Measurements from ENCODE around the gene PRKAR1B. TPM values are rescaled to one million over a fixed set of nuclear protein-coding genes. Genes with fewer than 3 reads are reported as not detected.
A peak's percentile ranks its signal among the peaks of the same experiment; 100 is the strongest.

PRKAR1B gene
- total RNA-seq, 1 donor from 2014 or later, result 80.7 TPM

DNA sequence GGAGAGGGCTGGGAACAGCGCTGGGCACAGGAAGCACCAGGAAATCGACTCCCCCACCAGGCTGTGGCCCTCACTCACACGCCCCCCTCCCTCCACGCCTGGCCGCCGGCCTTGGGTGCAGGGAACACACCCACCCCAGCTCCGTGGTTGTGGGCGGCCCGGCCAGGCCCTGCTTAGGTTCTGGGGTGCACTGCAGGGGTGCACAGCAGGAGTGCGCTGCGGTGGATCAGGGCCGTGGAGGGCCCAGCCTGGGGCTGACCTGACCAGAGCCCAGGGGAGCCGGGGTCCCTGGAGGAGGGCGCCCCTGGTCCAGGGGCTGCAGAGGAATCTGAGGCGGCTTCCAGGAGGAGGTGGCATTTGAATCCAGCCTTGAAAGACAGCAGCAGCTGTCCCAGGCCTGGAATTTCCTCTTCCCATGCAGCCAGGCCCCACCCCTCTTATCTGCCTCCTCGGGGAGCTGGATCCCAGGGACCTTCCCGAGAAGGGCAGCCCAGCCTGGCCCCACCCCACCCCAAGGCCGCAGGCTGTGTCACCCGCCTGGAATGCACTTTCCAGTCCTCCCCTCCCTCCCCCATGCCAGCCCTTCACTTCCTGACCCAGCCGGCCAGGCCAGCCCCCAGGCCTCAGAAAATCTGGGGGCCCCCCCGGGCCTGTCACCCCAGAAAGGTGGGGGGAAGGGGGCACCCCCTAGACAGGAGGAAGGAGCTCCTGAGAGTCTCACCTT, 189.0 kb downstream of the PRKAR1B start:
- DNase-seq (ENCODE audit: low spot score in 2 of 2) (no peak), FAIRE-seq (no peak)

DNA sequence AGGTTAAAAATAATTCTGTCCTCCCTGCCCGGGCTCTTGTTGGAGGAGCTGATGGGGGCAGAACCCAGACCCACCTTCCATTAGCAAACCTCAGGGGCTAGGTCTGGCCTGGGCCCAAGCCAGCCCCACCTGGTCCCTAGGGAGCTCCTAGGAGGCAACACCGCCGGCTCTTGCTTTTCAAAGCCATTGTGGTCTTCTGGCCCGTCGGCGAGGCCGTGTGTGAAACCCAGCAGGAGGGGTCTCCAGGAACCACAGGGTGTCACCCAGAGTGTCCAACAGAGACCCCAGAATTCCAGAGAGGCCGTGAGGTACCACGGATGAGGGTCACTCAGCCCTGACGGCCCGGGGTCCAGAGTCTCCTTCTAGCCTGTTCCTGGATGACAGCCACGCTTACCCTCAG, 190.8 kb downstream of the PRKAR1B start:
- DNase-seq (ENCODE audit: low spot score in 2 of 2) (no peak), FAIRE-seq (no peak)

DNA sequence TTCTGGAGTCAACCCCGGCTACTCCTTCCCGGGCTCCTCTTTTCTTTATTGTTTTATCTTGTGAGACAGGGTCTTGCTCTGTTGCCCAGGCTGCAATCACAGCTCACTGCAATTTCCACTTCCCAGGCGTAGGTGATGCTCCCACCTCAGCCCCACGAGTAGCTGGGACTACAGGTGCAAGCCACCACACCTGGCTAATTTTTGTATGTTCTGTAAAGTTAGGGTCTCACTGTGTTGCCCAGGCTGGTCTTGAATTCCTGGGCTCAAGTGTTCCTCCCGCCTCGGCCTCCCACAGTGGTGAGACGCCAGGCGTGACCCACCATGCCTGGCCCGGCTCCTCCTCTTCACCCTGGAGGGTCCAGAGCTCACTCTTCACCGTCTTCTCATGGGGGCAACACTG, 192.1 kb downstream of the PRKAR1B start:
- no peak for DNase-seq (ENCODE audit: low spot score in 2 of 2)
- no peak for FAIRE-seq

DNA sequence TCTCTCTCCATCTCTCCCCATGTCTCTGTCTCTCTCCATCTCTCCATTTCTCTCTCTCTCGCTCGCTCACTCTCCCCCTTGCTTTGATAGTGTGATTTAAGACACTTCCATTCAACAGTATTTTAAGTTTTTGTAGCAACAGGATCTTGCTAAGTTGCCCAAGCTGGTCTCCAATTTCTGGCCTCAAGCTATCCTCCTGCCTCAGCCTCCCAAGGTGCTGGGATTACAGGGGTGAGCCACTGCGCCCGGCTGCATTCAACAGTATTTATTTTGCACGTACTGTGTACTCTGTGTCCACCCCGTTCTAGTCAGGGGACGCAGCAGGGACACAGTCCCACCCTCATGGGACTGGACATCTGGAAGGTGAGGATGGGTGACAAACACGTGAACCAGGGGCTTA, 193.0 kb downstream of the PRKAR1B start:
- FAIRE-seq (no peak), DNase-seq (ENCODE audit: low spot score in 2 of 2) (no peak)

DNA sequence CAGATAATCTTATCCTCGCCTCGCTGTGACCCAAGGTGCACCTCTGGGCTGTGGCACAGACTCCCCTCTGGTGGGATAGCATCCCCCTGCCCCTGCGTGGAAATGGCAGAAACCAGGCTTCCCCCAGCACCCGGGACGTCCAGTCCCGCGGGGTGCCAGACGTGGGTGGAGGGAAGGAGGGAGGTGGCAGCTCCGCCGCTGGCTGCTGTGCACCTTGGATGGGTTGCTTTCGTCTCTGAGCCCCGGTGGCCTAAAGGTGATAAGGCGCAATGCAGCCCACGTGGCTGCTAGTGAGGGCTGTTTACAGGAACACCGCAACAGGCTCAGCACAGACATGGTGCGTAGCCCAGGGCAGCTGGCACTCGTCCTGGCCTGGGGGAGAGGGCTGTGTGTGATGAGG, 193.8 kb downstream of the PRKAR1B start:
- DNase-seq (ENCODE audit: low spot score in 2 of 2) (no peak), FAIRE-seq (no peak)

DNA sequence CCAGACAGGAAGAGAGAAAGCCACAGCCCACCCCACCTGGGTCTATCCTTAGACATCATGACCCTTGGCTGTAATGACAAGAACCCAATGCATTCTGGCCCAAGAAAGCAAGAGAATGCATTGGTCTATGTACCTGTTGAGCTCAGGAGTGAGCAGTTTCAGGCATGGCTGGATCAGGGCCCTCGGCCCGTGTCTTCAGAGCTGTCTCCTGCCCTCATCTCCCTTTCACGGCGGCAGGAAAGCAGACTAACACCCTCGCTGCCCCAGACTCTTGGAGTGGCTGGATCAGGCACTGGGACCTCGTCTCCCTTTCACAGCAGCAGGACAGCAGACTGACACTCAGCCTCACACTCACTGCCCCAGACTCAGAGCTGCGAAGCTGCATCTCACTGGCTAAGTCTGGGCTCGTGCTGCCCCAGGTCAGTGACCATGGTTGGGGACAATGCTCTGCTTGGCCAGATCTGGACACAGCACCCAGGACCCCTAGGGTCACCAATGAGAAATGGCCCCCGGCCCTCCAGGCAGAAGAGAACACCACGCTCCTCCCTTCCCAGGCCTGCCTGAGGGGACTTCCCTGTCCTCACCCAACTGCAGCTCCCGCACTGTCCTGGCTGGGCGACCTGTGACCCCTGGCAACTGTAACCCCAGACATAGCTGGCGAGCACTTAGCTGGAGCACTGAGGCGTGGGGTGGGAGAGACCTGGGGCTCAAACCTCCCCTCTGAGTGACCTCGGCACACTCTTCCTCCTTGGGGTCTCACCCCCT, 194.5 kb downstream of the PRKAR1B start:
- DNase-seq (ENCODE audit: low spot score in 2 of 2) (no peak), FAIRE-seq (no peak)

DNA sequence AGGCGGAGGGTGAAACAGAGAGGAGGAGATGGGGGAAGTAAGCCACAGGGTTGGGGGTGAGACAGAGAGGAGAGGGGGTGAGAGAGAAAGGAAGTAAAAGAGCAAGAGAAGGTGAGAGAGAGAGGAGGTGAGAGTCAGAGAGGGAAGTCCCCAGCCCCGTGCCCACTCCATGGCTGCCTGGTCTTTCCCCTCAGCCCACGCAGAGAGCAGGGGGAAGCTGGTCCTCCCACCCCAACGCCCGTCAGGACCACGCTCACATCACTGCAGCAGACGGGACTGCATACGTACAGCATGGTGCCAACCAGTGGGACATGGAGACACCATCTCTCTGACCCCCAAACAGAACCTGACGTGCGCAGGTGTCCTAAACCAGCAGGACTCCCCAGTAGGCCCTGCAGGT, 195.3 kb downstream of the PRKAR1B start:
- no peak for FAIRE-seq

DNA sequence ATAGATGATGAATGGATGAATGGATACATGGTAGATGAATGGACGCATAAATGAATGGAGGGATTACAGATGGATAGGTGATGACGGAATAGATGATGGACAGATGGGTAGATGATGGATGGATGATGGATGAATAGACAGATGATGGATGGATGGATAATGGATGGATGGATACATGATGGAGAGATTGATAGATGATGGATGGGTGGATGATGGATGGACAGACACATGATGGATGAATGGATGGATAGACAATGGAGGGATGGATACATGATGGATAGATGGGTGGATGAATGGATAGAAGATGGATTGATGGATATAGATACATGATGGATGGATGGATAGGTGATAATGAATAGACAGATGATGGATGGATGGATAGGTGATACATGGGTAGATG, 198.6 kb downstream of the PRKAR1B start:
- FAIRE-seq (no peak), DNase-seq (ENCODE audit: low spot score in 2 of 2) (no peak)

More for the DNA sequence above, 195.3 kb downstream of the PRKAR1B start:
- no peak for DNase-seq (ENCODE audit: low spot score in 2 of 2)

DNA sequence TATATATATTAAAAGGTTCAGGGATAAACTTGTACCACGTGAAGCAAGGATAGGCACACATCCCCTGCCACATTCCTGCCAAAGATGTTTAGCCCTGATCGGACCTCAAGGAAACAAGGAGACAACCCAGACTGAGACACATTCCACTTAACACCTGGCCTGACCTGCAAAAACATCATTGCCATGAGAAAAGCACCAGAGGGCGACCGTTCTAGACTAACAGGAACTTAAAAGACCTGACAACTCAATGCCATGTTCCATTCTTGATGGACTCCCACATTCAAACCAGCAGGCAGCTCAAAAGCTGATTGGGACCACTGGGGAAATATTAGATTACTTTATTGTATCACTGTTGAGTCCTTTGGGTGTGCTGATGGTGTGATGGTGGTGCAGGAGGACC, 199.4 kb downstream of the PRKAR1B start:
- DNase-seq (ENCODE audit: low spot score in 2 of 2) (no peak), FAIRE-seq (no peak)

DNA sequence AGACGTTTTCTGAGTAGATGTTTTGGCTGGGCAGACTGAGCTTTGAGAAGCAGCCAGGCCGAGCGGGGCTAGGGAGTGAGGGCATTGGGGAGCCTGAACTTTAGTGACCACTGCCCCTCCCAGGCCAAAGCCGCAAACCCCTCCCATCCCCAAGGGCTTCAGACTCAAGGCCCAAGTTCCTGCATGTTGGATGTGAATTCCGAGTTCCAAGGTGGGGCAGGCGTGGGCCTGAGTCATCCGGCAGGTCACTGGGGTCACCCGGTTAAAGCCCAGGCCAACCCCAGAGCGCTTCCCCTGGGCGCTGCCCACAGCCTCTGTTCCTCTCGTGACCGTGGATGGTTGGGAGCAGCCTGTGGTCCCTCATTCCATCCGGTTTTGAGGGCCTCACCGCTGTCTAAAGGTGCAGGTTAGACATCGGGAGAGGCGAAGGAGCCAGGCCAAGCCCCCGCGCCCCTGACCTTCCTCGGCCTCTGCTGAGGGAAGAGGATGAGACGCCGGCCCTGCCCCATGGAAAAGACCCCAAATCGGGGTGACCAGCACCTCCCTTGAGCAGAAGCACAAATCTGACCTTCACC, 200.5 kb downstream of the PRKAR1B start:
- DNase-seq (ENCODE audit: low spot score in 2 of 2), result no peak
- FAIRE-seq, result no peak

DNA sequence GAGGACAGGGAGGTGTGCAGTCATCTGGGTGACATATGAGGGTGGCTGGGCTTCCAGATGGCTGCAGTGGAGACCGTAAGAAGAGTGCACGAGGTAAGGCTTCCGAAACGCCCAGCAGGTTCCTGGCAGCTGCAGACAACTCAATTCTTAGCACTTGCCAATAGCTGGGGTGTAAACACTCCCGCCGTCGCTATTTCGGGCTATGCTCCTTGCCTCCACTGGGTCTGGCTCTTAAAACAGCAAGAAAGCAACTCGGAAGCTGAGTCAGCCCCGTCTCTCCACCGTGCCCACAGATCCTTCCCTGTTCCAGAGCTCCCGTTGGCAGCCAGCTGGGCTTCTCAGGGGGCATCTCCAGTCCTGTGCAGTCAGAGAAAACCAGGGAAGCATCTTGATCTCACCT, 201.3 kb downstream of the PRKAR1B start:
- FAIRE-seq (no peak), DNase-seq (ENCODE audit: low spot score in 2 of 2) (peak in 1 of 2 donors; percentile 60)

DNA sequence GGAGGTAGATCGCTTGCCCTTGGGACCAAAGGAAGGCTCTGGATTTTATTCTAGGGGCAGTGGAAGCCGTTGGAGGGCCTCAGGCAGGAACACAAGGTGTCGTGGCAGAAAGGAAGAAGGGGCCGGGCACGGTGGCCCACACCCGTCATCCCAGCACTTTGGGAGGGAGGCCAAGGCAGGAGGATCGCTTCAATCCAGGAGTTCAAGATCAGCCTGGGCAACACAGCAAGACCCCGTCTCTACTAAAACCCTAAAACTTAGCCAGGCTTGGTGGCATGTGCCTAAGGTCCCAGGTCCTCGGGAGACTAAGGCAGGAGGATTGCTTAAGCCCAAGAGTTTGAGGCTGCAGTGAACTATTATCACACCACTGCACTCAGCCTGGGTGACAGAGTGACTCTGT, 202.3 kb downstream of the PRKAR1B start:
- no peak for DNase-seq (ENCODE audit: low spot score in 2 of 2)
- FAIRE-seq, result no peak

DNA sequence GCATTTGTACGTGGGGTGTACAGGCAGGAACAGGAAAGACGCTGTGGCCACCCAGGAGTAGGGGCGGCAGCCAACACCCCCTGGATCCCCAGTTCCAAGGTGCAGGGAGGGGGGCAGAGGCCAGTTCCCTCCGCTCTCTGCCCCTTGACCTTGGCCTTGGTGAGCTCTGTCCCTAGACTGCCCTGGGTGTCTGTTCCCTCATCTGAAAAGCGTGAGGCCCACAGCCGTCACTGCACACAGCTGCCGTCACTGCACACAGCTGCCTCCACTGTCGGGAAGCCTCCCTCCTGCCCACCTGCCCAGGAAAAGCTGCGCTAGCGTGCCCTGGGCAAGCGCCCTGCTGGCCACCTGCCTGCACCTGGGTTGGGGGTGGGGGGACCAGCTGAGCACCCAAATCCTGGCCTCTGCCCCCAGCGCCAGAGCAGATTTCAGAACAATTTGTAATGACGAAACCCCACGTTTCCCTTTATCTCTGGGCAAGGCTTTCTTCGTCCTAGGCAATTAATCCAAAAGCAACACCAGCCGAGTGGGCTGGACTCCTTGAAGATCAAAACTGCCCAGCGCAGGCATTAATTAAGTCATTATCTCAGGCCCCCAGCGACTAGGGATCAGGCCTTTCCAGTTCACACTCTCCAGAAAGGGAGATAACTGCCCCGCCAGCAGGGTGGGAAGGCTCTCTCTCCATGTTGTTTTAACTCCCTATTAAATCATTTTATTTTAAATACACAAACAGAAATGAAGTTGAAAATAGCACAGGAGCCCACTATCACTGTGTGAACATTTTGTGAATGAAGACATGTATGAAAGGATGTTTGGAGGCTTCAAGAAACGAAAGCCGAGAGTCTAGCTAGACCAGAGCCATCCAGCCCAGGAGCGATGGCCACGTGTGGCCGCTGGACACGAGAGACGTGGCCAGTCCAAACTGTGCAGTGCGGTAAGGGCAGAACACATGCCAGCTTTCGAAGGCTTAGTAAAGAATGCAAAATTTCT, 203.4 kb downstream of the PRKAR1B start:
- no peak for FAIRE-seq
- no peak for DNase-seq (ENCODE audit: low spot score in 2 of 2)

DNA sequence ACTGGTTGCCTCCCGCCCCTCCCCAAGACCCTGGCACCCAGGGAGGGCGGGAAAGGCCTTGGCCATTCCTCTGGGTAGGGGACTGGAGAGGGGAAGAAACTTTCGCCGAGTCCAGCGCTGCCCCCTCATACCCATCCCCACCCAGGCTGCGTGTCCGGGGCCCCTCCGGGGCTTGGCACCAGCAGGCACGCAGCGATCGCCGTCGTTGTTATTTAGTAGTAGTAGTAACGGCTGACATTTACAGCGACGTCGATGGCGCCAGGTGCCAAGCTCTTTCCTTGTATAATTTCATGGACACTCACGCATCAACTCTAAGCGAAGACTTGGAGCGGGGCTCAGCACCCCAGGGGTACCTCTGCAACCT, 204.1 kb downstream of the PRKAR1B start:
- FAIRE-seq (no peak), DNase-seq (ENCODE audit: low spot score in 2 of 2) (no peak)

DNA sequence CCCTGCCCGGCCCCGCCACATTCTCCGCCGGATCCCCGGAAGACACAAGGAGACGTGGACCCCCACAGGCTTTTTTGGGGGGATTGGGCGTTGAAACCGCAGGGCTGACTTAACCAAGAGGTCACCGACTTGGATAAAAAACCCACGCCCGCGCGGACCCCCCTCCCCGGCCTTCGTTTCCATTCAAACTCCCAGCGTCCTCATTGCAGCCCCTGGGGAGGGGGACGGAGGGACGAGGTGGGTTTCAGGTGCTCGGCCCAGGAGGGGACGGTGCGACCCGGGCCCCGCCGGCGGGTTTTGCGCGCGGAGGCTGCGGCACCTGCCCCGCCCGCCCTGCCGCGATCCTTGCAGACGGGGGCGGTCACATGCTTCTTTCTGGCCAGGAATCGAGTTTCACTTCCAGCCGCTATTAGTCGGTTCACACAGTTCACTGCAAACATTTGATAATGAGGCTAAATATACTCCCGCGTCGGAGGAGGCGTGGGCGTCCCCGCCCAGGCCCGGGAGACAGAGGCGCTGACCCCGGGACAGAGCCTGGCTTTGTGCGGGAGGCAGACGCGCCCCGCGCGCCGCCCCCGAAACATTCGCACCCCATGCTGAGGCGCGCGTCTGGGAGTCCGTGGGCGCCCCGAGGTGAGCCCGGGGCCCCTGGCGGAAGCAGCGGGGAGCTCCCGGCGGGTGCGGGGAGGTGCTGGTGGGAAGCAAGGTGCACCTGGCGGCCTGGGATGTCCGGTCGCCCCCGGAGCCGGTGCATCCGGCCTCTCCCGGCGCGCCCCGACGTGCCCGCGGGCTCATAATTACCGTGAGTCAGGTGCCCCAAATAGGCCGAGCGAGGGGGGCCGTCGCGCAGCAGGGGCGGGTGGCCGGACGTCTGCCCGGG, 204.8 kb downstream of the PRKAR1B start:
- DNase-seq (ENCODE audit: low spot score in 2 of 2), result peak in 1 of 2 donors; percentile 67
- no peak for FAIRE-seq

DNA sequence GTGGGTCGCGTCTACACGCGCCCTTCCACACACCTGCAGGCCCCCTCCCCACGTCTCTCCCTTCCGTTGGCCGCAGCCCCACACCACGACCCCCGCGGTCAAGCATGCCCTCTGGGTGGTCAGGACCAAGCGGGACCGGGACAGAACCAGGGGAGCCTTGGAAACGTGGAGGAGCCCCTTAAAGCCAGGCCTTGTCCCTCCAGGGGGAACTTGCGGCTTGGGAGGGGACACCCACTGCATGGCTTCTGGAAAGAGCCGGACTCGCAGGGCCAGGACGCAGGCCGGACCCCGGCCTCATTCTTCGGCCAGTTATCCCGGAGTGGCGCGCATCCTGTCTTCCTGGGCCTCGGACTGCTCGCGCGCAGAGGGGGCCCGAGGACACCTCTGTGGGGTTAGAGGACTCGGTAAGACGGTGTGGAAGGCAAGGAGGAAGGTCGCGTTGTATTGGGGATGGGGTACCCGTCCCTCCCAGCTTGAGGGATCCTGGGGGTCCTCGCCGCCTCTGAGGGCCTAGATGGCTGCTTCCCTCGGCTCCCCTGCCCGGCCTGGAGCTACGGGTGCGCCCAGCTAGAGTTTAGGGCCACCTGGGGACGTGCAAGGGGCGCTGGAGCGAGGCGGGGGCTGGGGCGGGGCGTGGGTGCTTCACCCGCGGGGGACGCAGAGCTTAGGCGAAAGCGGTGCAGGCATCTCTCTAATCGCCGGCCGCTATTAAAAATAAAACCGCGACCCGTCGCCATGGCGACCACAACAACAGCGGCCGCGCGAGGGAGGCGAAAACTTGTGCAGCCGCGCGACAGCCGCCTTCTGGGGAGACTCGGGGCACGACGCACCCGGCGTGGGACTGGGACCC, 205.6 kb downstream of the PRKAR1B start:
- FAIRE-seq (no peak), DNase-seq (ENCODE audit: low spot score in 2 of 2) (peak in 1 of 2 donors; percentile 69)

DNA sequence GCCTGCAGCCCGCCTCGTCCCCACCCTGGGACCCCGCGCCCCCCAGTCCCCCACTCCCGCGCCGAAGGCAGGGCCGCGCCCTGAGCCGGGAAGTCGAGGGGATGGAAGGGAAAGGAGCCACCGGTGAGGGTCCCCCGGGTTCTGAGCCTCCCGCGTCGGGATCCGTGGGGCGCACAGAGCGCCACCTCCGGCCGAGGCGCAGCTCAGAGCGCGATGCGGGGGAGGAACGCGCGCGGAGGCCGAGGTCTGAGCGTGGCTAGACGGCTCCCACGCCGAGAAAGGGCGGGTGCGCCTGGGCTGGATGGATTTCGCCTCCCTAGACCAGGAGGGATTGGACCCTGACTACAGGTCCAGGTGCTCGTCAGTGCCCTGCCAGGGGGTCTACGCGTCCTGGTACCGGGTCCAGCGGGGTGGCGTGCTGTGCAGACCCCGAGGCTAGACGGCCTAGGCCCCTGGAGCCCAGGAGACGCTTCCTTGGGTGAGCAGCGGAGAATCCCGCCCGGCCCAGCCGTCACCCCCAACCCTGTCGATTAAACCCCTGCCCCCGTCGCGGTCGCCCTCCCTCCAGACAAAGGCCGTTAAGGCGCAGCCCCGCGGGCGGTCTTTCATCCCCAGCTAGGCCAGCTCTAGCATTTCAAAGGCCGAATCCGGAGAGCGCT, 206.4 kb downstream of the PRKAR1B start:
- no peak for FAIRE-seq
- DNase-seq (ENCODE audit: low spot score in 2 of 2), result no peak
